Prostate gland (tissue), 2 donors: ENCODE data around the gene RGS7.

Experiments
- CTCF ChIP-seq, 4 experiments: fragments of 200-600 bp in 2 of 4; fragments of 450-650 bp in 2 of 4; sonication (generic) in 2 of 4; IDR thresholded peaks; 1 replicate in 3 of 4; 2 replicates in 1 of 4; pipeline ENCODE4 v1.5.1; 2016 to 2019; ENCODE audit warnings: antibody characterized with exemption in 4 of 4, mild to moderate bottlenecking in 2 of 4, moderate library complexity in 2 of 4
- POLR2A ChIP-seq: fragments of 450-650 bp; IDR thresholded peaks from one replicate; pipeline ENCODE4 v1.6.1; 2016; ENCODE audit warnings: antibody characterized with exemption, mild to moderate bottlenecking
- POLR2AphosphoS5 ChIP-seq: sonication (generic); formaldehyde crosslinking; IDR thresholded peaks from one replicate; pipeline ENCODE4 v1.6.1; 2017; ENCODE audit warnings: antibody characterized with exemption

GRCh38 chr1:241215203-241215602 lies 141.8 kb downstream of the RGS7 start:
- TF ChIP-seq POLR2AphosphoS5, result no peak
- no peak for TF ChIP-seq CTCF (IDR thresholded peaks at IDR 0.05)
- no peak for TF ChIP-seq POLR2A
